ENCODE measurements around the gene ZNF440. TPM values are rescaled to one million over a fixed set of nuclear protein-coding genes. Genes with fewer than 3 reads are reported as not detected.
A peak's percentile ranks its signal among the peaks of the same experiment; 100 is the strongest.

Gene ZNF440
- polyA plus RNA-seq (2011; rRNA removed) (not detected in 2 replicates), polyA plus RNA-seq (2017; fragmentation: RNase III; extraction: RNeasy Plus Mini Kit Qiagen cat#74134 plus additional on column Dnase treatment) (0.03 to 0.04 TPM in 2 of 3 replicates, not detected in the other), polyA minus RNA-seq (2011; rRNA and poly(A)+ RNA removed) (not detected in 2 replicates)
- polyA plus RNA-seq (2012; cell fraction: cytosol; rRNA removed): 0.01 and 0.03 TPM in 2 replicates
- not detected in 2 replicates for polyA plus RNA-seq (2012; cell fraction: nucleus; rRNA removed)

GRCh38 chr19:11814029-11814699 is at the start of gene ZNF440:
Gene ZNF440, plus strand, starts transcription at chr19:11814273. Its CDS starts 175 bp downstream, at chr19:11814448.
- Histone ChIP-seq H3K4me3 (no peak within 1 kb of the TSS), H3K4me1 (no peaks in the 10 kb centered on the region), H3K27ac (no peak within 1 kb of the TSS), H3K4me2 (no peak within 1 kb of the TSS), H3K9me3 (no peaks in the 10 kb centered on the region; the same call in 2 of the 3 replicates)
- ChIA-PET CTCF (no interaction called here), POLR2A (no interaction called here)
- WGBS (ENCODE audit: missing lambda C conversion rate): 8% methylated on average over 30 of the region's 55 CpGs
- ATAC-seq (no peak), FAIRE-seq (no peak), DNase-seq (ENCODE audit: low read depth in 1 of 2, low spot score in 1 of 2) (no peak)
- no peak for TF ChIP-seq TFCP2L1 (CRISPR knock-in tag; IDR thresholded peaks at IDR 0.05)
- TF ChIP-seq POLR2A (IDR thresholded peaks at IDR 0.05; ENCODE audit: low read length): no peak

DNA sequence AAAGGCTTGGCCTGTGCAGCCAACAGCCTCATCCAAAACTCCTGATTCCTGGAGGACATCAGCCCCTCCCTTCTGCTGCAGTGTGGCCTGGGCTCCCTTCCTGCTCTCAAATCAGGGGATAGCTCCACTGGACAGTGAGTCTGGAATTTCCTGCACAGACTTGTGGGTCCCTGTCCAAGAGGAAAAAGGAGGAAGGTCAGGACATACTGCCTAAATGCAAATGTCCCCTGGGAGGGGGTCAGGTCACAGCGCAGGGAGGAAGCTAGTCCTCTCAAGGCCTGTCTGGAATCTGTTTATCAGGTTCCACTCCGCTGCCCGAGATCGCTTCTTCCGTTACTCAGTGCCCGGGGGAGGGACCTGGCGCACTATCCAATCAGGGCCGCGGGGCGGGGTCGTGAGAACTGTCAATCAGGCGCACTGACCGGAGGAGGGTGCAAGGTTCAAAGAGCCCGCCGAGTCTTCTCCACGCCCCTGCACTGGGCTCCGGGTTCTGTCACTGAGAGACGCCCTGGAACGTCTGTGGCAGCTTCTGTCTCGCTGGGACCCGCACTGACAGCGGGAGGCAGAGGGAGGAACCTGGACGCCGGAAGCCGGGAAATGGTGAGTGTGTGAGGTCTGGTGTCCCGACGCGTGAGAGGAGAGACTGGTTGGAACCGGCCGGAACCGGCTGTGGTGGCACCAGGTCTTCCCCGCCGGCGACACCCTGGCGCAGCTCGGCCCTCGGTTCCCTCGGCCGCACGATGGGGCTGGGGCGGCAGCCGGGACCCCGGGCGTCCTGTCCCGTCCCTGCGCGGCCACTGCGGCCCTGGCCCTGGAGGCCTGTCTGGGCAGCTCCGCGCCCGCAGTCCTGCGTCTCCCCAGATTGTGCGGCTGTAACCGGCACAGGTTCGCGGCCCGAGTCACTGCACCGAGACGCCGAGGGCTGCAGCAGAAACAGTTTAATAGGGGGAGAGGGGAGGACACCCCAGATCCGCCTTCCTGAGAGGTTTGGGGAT is 47.2 kb upstream of the ZNF440 start, which contains the start of gene ZNF441:
Gene ZNF441, plus strand, starts transcription at position 404 of the 995 bp plus-strand sequence. Its CDS starts 194 bp downstream, at position 598.
- CTCF ChIA-PET: no interaction called here
- 7% methylated on average over 13 of the region's 61 CpGs for WGBS (ENCODE audit: missing lambda C conversion rate)
- TF ChIP-seq RARB (CRISPR knock-in tag; IDR thresholded peaks at IDR 0.05) (no peak), CBX8 (IDR thresholded peaks at IDR 0.05) (no peak), SREBF2 (IDR thresholded peaks at IDR 0.05) (no peak), NPAS2 (CRISPR knock-in tag; IDR thresholded peaks at IDR 0.05; ENCODE audit: borderline replicate concordance) (no peak), HOXB5 (CRISPR knock-in tag; IDR thresholded peaks at IDR 0.05) (no peak), JUN (IDR thresholded peaks at IDR 0.05) (no peak), GATA3 (IDR thresholded peaks at IDR 0.05; ENCODE audit: borderline replicate concordance) (no peak), MAFK (IDR thresholded peaks at IDR 0.05; ENCODE audit: partially characterized antibody) (no peak), CHD2 (IDR thresholded peaks at IDR 0.05; ENCODE audit: low read length, partially characterized antibody) (no peak), RAD21 (conservative IDR thresholded peaks at IDR 0.05 in 1 of 2, IDR thresholded peaks at IDR 0.05 in 1 of 2) (no peak), KDM1A (IDR thresholded peaks at IDR 0.05; ENCODE audit: low read depth) (no peak), RCOR1 (IDR thresholded peaks at IDR 0.05; ENCODE audit: low read depth, low read length) (no peak), NFE2L2 (conservative IDR thresholded peaks at IDR 0.05; ENCODE audit: low read length) (no peak)
- H3K4me1 ChIP-seq: no peaks in the 10 kb centered on the region
- 0 out of 3 replicates have a peak within 1 kb of the TSS, but pooled peaks have one; percentile 12 for H3K4me2 ChIP-seq
- no peak within 1 kb of the TSS for H3K27ac ChIP-seq
- POLR2A ChIA-PET: no interaction called here
- H3K9me3 ChIP-seq: no peaks in the 10 kb centered on the region; the same call in 2 of the 3 replicates
- DNase-seq (ENCODE audit: low read depth in 1 of 2, low spot score in 1 of 2): peak in 1 of 2 experiments; percentile 1
- no peak within 1 kb of the TSS for H3K4me3 ChIP-seq
- no peak for FAIRE-seq
- ATAC-seq: no peak; a peak in 1 of 6 replicates

- Histone ChIP-seq H3K4me3 (no peak overlapping the region), H3K4me2 (no peak overlapping the region), H3K9me3 (no peaks in the 10 kb centered on the region; the same call in 2 of the 3 replicates), H3K27ac (no peak overlapping the region), H3K4me1 (no peaks in the 10 kb centered on the region)
- FAIRE-seq: no peak
- CTCF ChIA-PET: no interaction called here
- no peak for ATAC-seq
- DNase-seq (ENCODE audit: low read depth in 1 of 2, low spot score in 1 of 2): no peak
- TF ChIP-seq HOXB5 (CRISPR knock-in tag; IDR thresholded peaks at IDR 0.05) (no peak), FOSL2 (IDR thresholded peaks at IDR 0.05) (no peak), FOSL2 (CRISPR knock-in tag; IDR thresholded peaks at IDR 0.05) (no peak), GATA3 (IDR thresholded peaks at IDR 0.05; ENCODE audit: borderline replicate concordance) (no peak), HES2 (IDR thresholded peaks at IDR 0.05) (no peak), RCOR1 (IDR thresholded peaks at IDR 0.05; ENCODE audit: low read depth, low read length) (no peak), HOXB13 (CRISPR knock-in tag; IDR thresholded peaks at IDR 0.05; ENCODE audit: low read depth) (no peak), ESRRA (IDR thresholded peaks at IDR 0.05; ENCODE audit: borderline replicate concordance, low read length) (no peak), ZSCAN20 (CRISPR knock-in tag; IDR thresholded peaks at IDR 0.05) (no peak), MAZ (IDR thresholded peaks at IDR 0.05; ENCODE audit: borderline replicate concordance, low read depth, low read length) (no peak), POLR2AphosphoS2 (conservative IDR thresholded peaks at IDR 0.05; ENCODE audit: low read length) (no peak), HOXA7 (CRISPR knock-in tag; IDR thresholded peaks at IDR 0.05) (no peak), JUN (IDR thresholded peaks at IDR 0.05) (no peak), MAFK (IDR thresholded peaks at IDR 0.05; ENCODE audit: partially characterized antibody) (no peak), CEBPB (IDR thresholded peaks at IDR 0.05) (no peak)
- TF ChIP-seq, protein P1, sequence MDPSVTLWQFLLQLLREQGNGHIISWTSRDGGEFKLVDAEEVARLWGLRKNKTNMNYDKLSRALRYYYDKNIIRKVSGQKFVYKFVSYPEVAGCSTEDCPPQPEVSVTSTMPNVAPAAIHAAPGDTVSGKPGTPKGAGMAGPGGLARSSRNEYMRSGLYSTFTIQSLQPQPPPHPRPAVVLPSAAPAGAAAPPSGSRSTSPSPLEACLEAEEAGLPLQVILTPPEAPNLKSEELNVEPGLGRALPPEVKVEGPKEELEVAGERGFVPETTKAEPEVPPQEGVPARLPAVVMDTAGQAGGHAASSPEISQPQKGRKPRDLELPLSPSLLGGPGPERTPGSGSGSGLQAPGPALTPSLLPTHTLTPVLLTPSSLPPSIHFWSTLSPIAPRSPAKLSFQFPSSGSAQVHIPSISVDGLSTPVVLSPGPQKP (IDR thresholded peaks at IDR 0.05; ENCODE audit: low read depth, low read length): no peak
- POLR2A ChIA-PET: no interaction called here
- WGBS (ENCODE audit: missing lambda C conversion rate): 62% methylated on average over 4 of the region's 20 CpGs
These were observed 46.4 kb upstream of the ZNF440 start for GRCh38 chr19:11767633-11768133.
